ENCODE data around the gene P2RX7. TPM values are rescaled to one million over a fixed set of nuclear protein-coding genes. Genes with fewer than 3 reads are reported as not detected.
A peak's percentile ranks its signal among the peaks of the same experiment; 100 is the strongest.

The P2RX7 gene
- total and polyA plus RNA-seq, 9 of the 15 experiments (the other 6 are each of a cell fraction or from before 2014, with no cell fraction given): 0.04 to 0.65 (median 0.30) TPM

- TF ChIP-seq E2F1 (CRISPR knock-in tag; IDR thresholded peaks at IDR 0.05) (peak; percentile 85; the same call in 1 of the 2 replicates), HDAC6 (IDR thresholded peaks at IDR 0.05; ENCODE audit: low read depth, low read length) (no peak), MITF (IDR thresholded peaks at IDR 0.05) (no peak), CHD2 (IDR thresholded peaks at IDR 0.05; ENCODE audit: low read depth, low read length) (no peak), ZMIZ1 (IDR thresholded peaks at IDR 0.05; ENCODE audit: low read depth in 2 of 2, low read length in 2 of 2) (peak in 1 of 2 experiments; percentile 11; a peak in 1 of 4 replicates), ZNF707 (CRISPR knock-in tag; conservative IDR thresholded peaks at IDR 0.05) (no peak), ETS2 (tag; IDR thresholded peaks at IDR 0.05; ENCODE audit: borderline replicate concordance, poor library complexity, severe bottlenecking) (no peak), ZC3H11A (IDR thresholded peaks at IDR 0.05; ENCODE audit: low read depth, low read length) (no peak), IFI16 (CRISPR knock-in tag; IDR thresholded peaks at IDR 0.05) (no peak), MIER1 (IDR thresholded peaks at IDR 0.05; ENCODE audit: low read depth) (no peak), HNRNPH1 (optimal IDR thresholded peaks at IDR 0.05; ENCODE audit: low read depth, low read length) (peak; percentile 42), CBX2 (IDR thresholded peaks at IDR 0.05; ENCODE audit: insufficient read depth, low read length, poor library complexity, severe bottlenecking) (no peak)
Measured at GRCh38 chr12:121209624-121210572, 77.2 kb downstream of the P2RX7 start, which contains the start of gene P2RX4 (continued).
